Heart left ventricle (tissue), 13 donors: Measurements from ENCODE around the gene STAP2.

Source experiments
- CTCF ChIP-seq, 12 donors: fragments of 200-600 bp; sonication (generic) in 4 of 12; IDR thresholded peaks; one replicate each; pipeline versions ENCODE4 v1.5.0 to v1.8.0; 2018 to 2022; ENCODE audit warnings: antibody characterized with exemption in 12 of 12, mild to moderate bottlenecking in 5 of 12
- POLR2A ChIP-seq, 2 donors: fragments of 450-650 bp; IDR thresholded peaks; one replicate each; pipeline ENCODE4 v1.6.1; 2017; ENCODE audit warnings: antibody characterized with exemption in 2 of 2, mild to moderate bottlenecking in 2 of 2, moderate library complexity in 2 of 2
- donor health status: ischemic (EF 13 %, LVEDD 7.1; RV severe dilation, severe dysfunction).
- donor health status: DM: no; HTN: yes; CAD: no.
- donor health status: DM: no; HTN: no; CAD: no.
- donor health status: ischemic (EF 25% LVEDD 6.9; RV normal size, moderate dysfunction).
- donor health status: ischemic (EF 25% LVEDD 5.7; RV mildly dilated, moderate dysfunction).
- donor health status: ischemic (EF 35%, LVEDD 5.7; RV mildly dilated, moderate dysfunction).
- donor health status: nonischemic (EF 11% LVEDD 7.7; RV severe dilation, severe dysfunction).
- donor health status: DM: yes; HTN: yes; CAD: no.
- donor health status: PGD.
- donor health status: ischemic (EF 29% LVEDD 5.4; RV normal size, mild dysfunction).
- donor health status: nonischemic (EF 23%, LVEDD 6.1; RV moderate dilation, normal function).

- TF ChIP-seq POLR2A (IDR thresholded peaks at IDR 0.05), result no peak
- TF ChIP-seq CTCF (IDR thresholded peaks at IDR 0.05), result no peak
Measured at GRCh38 chr19:4376028-4376670, 37.5 kb upstream of the STAP2 start.
